Keratinocyte (primary cell): ENCODE results near the gene CLMN. TPM values are rescaled to one million over a fixed set of nuclear protein-coding genes. Genes with fewer than 3 reads are reported as not detected.

Source experiments
- DNase-seq: peaks from one replicate; pipeline ENCODE4 v3.0.0-alpha.2; 2011; ENCODE audit warnings: low read depth, missing footprints, low spot score
- FAIRE-seq: peaks from 2 replicates; lab custom pipeline; 2011; peaks lifted over from hg19 to GRCh38; lab: Jason Lieb, UNC
- H2AFZ ChIP-seq: 2 replicates; pipeline ENCODE4 v1.6.0; 2012; ENCODE audit warnings: low read length, control low read depth, inconsistent platforms; ENCODE audit not compliant: control insufficient read depth
- H3K27ac ChIP-seq: 2 replicates; pipeline ENCODE4 v1.5.1; 2011; ENCODE audit warnings: low read length; ENCODE audit not compliant: control insufficient read depth, insufficient read depth
- H3K27me3 ChIP-seq: 3 replicates; pipeline ENCODE4 v1.6.0; 2011; ENCODE audit warnings: low read length; ENCODE audit not compliant: control insufficient read depth, insufficient read depth; ENCODE audit errors: extremely low read depth
- H3K36me3 ChIP-seq, 2 experiments: 2 replicates in 1 of 2; 3 replicates in 1 of 2; pipeline ENCODE4 v1.5.1; 2011; ENCODE audit warnings: low read length in 2 of 2, mild to moderate bottlenecking in 1 of 2; ENCODE audit not compliant: control insufficient read depth in 2 of 2, insufficient read depth in 2 of 2; ENCODE audit errors: extremely low read depth in 1 of 2
- H3K4me1 ChIP-seq: 3 replicates; pipeline ENCODE4 v1.5.1; 2011; ENCODE audit warnings: low read length; ENCODE audit not compliant: control insufficient read depth, insufficient read depth; ENCODE audit errors: extremely low read depth
- H3K4me2 ChIP-seq: 3 replicates; pipeline ENCODE4 v1.6.0; 2011; ENCODE audit warnings: low read depth, low read length; ENCODE audit not compliant: control insufficient read depth, insufficient read depth; ENCODE audit errors: extremely low read depth
- H3K4me3 ChIP-seq, 3 experiments: fragments of 200-600 bp in 1 of 3; sonication (generic) in 1 of 3; 2 replicates in 2 of 3; 3 replicates in 1 of 3; pipeline ENCODE4 v1.5.1; 2011 to 2016; ENCODE audit warnings: low read length in 3 of 3, mild to moderate bottlenecking in 3 of 3, control low read depth in 2 of 3, inconsistent platforms in 1 of 3, low read depth in 1 of 3, mixed read lengths in 1 of 3, mixed run types in 1 of 3, moderate library complexity in 1 of 3; ENCODE audit not compliant: control insufficient read depth in 2 of 3, insufficient read depth in 2 of 3; ENCODE audit errors: extremely low read depth in 1 of 3
- H3K79me2 ChIP-seq: 2 replicates; pipeline ENCODE4 v1.6.0; 2012; ENCODE audit warnings: low read length; ENCODE audit not compliant: control insufficient read depth, insufficient read depth
- H3K9ac ChIP-seq: 3 replicates; pipeline ENCODE4 v1.6.0; 2011; ENCODE audit warnings: low read length; ENCODE audit not compliant: control insufficient read depth, insufficient read depth; ENCODE audit errors: extremely low read depth
- H3K9me1 ChIP-seq: 3 replicates; pipeline ENCODE4 v1.6.0; 2011; ENCODE audit warnings: low read length; ENCODE audit not compliant: control insufficient read depth, insufficient read depth; ENCODE audit errors: extremely low read depth
- H3K9me3 ChIP-seq: 2 replicates; pipeline ENCODE4 v1.5.1; 2012; ENCODE audit warnings: low read depth, low read length; ENCODE audit not compliant: control insufficient read depth
- H4K20me1 ChIP-seq: 3 replicates; pipeline ENCODE4 v1.6.0; 2011; ENCODE audit warnings: low read length; ENCODE audit not compliant: control insufficient read depth, insufficient read depth; ENCODE audit errors: extremely low read depth
- CTCF ChIP-seq, 3 experiments: IDR thresholded peaks in 1 of 3; conservative IDR thresholded peaks in 1 of 3; optimal IDR thresholded peaks in 1 of 3; 2 replicates in 2 of 3; 3 replicates in 1 of 3; pipeline versions ENCODE3 to v1.5.1; 2011; ENCODE audit warnings: low read length in 3 of 3, mild to moderate bottlenecking in 3 of 3, moderate library complexity in 2 of 3, control low read depth in 1 of 3, inconsistent platforms in 1 of 3; ENCODE audit not compliant: insufficient read depth in 2 of 3; ENCODE audit errors: extremely low read depth in 1 of 3
- EZH2 ChIP-seq: IDR thresholded peaks from one replicate; pipeline ENCODE4 v1.6.1; 2012; ENCODE audit warnings: inconsistent platforms, mild to moderate bottlenecking, low read length, moderate library complexity
- dilution Hi-C: fragments of 300-500 bp; cut with MboI; formaldehyde crosslinking; loops from one replicate; pipeline ENCODE4 v1.7.0; 2020; ENCODE audit warnings: low sequenced_read_pairs; ENCODE audit not compliant: extremely low pct_ligation_motif_present
- polyA plus RNA-seq, 5 experiments: library from polyadenylated mRNA; depleted of rRNA in 3 of 5; stranded (reverse) in 3 of 5; stranded (forward) in 1 of 5; unstranded in 1 of 5; fragments of >200 nt; gene quantifications; 1 replicate in 1 of 5; 2 replicates in 3 of 5; 3 replicates in 1 of 5; pipeline versions ENCODE4 v1.2.1 to v1.2.3, GENCODE V29; 2011 to 2012; ENCODE audit warnings: missing spikeins in 2 of 5, low read depth in 1 of 5, low replicate concordance in 1 of 5

Gene CLMN
- polyA plus RNA-seq, 1 donor (not counting 4 experiments of a cell fraction or from before 2014, with no cell fraction given), result 6.1 TPM

DNA sequence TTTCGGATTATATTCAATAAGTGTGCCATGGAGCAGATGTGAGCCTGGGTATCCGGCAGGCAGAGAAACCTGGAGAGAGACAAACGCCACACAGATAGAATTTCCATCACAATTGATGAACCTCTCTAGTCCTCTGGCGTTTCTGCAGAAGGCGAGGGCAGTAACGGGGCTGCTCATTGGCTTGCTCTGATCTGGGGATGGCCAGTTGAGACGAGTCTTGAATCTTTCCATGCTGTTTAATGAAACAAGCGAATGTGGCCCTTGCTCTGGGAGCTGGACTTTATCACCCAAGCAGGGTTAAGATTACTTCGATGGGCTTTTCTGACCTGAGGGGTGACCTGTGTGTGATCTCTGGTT is 42.4 kb upstream of the CLMN start:
- no peak overlapping the region for H3K27ac ChIP-seq
- H3K9ac ChIP-seq, result peak overlapping the region; percentile 24
- H3K9me1 ChIP-seq, result no peaks in the 10 kb centered on the region
- dilution Hi-C loops, result no loop called here
- H3K27me3 ChIP-seq, result no peaks in the 10 kb centered on the region
- H3K4me1 ChIP-seq, result peaks cover 20% of the 10 kb centered on the region
- H3K4me3 ChIP-seq, result peak overlapping the region in 2 of 3 experiments; percentile 14 to 28
- no peaks in the 10 kb centered on the region for H4K20me1 ChIP-seq
- H3K36me3 ChIP-seq, result no peaks in the 10 kb centered on the region
- peak overlapping the region; percentile 51 for H2AFZ ChIP-seq
- FAIRE-seq (peak; percentile 55), DNase-seq (no peak)
- no peak for TF ChIP-seq EZH2
- no peak for TF ChIP-seq CTCF (optimal IDR thresholded peaks at IDR 0.05 in 1 of 3, IDR thresholded peaks at IDR 0.05 in 1 of 3, conservative IDR thresholded peaks at IDR 0.05 in 1 of 3; ENCODE audit: extremely low read depth in 1 of 3, insufficient read depth in 2 of 3, low read length in 3 of 3)
- H3K9me3 ChIP-seq, result no peaks in the 10 kb centered on the region
- peak overlapping the region; percentile 76 for H3K4me2 ChIP-seq
- no peaks in the 10 kb centered on the region for H3K79me2 ChIP-seq

- Histone ChIP-seq H2AFZ (peak overlapping the region; percentile 51), H3K9me1 (no peaks in the 10 kb centered on the region), H3K36me3 (no peaks in the 10 kb centered on the region), H3K4me1 (peaks cover 15% of the 10 kb centered on the region), H3K9me3 (no peaks in the 10 kb centered on the region), H3K27me3 (no peaks in the 10 kb centered on the region), H3K4me2 (peak overlapping the region; percentile 76), H4K20me1 (no peaks in the 10 kb centered on the region), H3K4me3 (peak overlapping the region in 2 of 3 experiments; percentile 14 to 28), H3K27ac (no peak overlapping the region), H3K9ac (peak overlapping the region; percentile 24), H3K79me2 (no peaks in the 10 kb centered on the region)
- DNase-seq (peak; percentile 25), FAIRE-seq (peak; percentile 83)
- dilution Hi-C loops, result no loop called here
- TF ChIP-seq EZH2 (no peak), CTCF (optimal IDR thresholded peaks at IDR 0.05 in 1 of 3, IDR thresholded peaks at IDR 0.05 in 1 of 3, conservative IDR thresholded peaks at IDR 0.05 in 1 of 3; ENCODE audit: extremely low read depth in 1 of 3, insufficient read depth in 2 of 3, low read length in 3 of 3) (peak; percentile 72 to 88 (median 88))
Observed at GRCh38 chr14:95361373-95362137, 41.8 kb upstream of the CLMN start.
